HepG2 (cell line): ENCODE measurements around the gene TMEM223. TPM values are rescaled to one million over a fixed set of nuclear protein-coding genes. Genes with fewer than 3 reads are reported as not detected.

Experiments
- CHD2 ChIP-seq: IDR thresholded peaks from 2 replicates; pipeline ENCODE4 v1.6.1; 2011; ENCODE audit warnings: low read depth, low read length, improper control_type of control experiment
- GATA4 ChIP-seq: sonication (generic); IDR thresholded peaks from 2 replicates; pipeline ENCODE4 v1.6.1; 2016; ENCODE audit warnings: antibody characterized with exemption, low read depth, borderline replicate concordance
- HNF4G ChIP-seq, 2 experiments: sonication (generic) in 1 of 2; formaldehyde crosslinking in 1 of 2; IDR thresholded peaks; 2 replicates each; pipeline versions ENCODE4 v1.4.0 to v1.6.1; 2011 to 2020; ENCODE audit warnings: borderline replicate concordance in 2 of 2, low read depth in 2 of 2, mild to moderate bottlenecking in 2 of 2, low read length in 1 of 2, missing genetic modification reagents in 1 of 2, moderate library complexity in 1 of 2
- NCOR1 ChIP-seq: fragments of 200-600 bp; sonication (generic); IDR thresholded peaks from 2 replicates; pipeline ENCODE4 v1.7.0; 2017; ENCODE audit warnings: antibody characterized with exemption, low read length, borderline replicate concordance
- NFE2L2 ChIP-seq: fragments of 150-350 bp; IDR thresholded peaks from 2 replicates; pipeline ENCODE4 v1.6.1; 2014; ENCODE audit warnings: low read length
- NFKBIZ ChIP-seq: IDR thresholded peaks from 2 replicates; pipeline ENCODE4 v1.6.1; 2018; ENCODE audit warnings: missing genetic modification reagents, missing compliant biosample characterization
- PTBP1 ChIP-seq: fragments of 200-400 bp; formaldehyde crosslinking; IDR thresholded peaks from 2 replicates; pipeline ENCODE4 v1.6.1; 2018; ENCODE audit warnings: low read length, low read depth; ENCODE audit not compliant: poor library complexity, severe bottlenecking
- RAD51 ChIP-seq: fragments of 450-650 bp; IDR thresholded peaks from 2 replicates; pipeline ENCODE4 v1.6.1; 2016; ENCODE audit warnings: borderline replicate concordance
- SNAPC2 ChIP-seq: sonication (generic); formaldehyde crosslinking; IDR thresholded peaks from 2 replicates; pipeline ENCODE4 v1.8.1; 2022; ENCODE audit warnings: mild to moderate bottlenecking, missing genetic modification reagents
- SOX13 ChIP-seq, 3 experiments: fragments of 450-650 bp in 1 of 3; sonication (generic) in 1 of 3; formaldehyde crosslinking in 1 of 3; IDR thresholded peaks in 2 of 3; conservative IDR thresholded peaks in 1 of 3; 2 replicates each; pipeline versions ENCODE4 v1.5.0 to v1.6.1; 2016 to 2020; ENCODE audit warnings: antibody characterized with exemption in 1 of 3, mild to moderate bottlenecking in 1 of 3, missing compliant biosample characterization in 1 of 3, missing genetic modification reagents in 1 of 3, moderate library complexity in 1 of 3
- STAG1 ChIP-seq: sonication (generic); formaldehyde crosslinking; IDR thresholded peaks from 2 replicates; pipeline ENCODE4 v1.4.0; 2020; ENCODE audit warnings: missing genetic modification reagents
- U2AF1 ChIP-seq: fragments of 200-400 bp; formaldehyde crosslinking; optimal IDR thresholded peaks from 2 replicates; pipeline ENCODE3; 2017; ENCODE audit warnings: mild to moderate bottlenecking, low read depth, low read length
- U2AF2 ChIP-seq: fragments of 200-400 bp; formaldehyde crosslinking; IDR thresholded peaks from 2 replicates; pipeline ENCODE4 v1.6.1; 2017; ENCODE audit warnings: low read depth, mild to moderate bottlenecking, low read length
- ZFX ChIP-seq: sonication (generic); formaldehyde crosslinking; IDR thresholded peaks from 2 replicates; pipeline ENCODE4 v1.4.0; 2020; ENCODE audit warnings: mild to moderate bottlenecking, low read depth, missing genetic modification reagents, moderate library complexity
- ZNF33B ChIP-seq: sonication (generic); formaldehyde crosslinking; IDR thresholded peaks from 2 replicates; pipeline ENCODE4 v1.5.1; 2020; ENCODE audit warnings: mild to moderate bottlenecking, missing genetic modification reagents
- ZNF430 ChIP-seq: sonication (generic); formaldehyde crosslinking; IDR thresholded peaks from 2 replicates; pipeline ENCODE4 v1.9.0; 2021; ENCODE audit warnings: mild to moderate bottlenecking, missing genetic modification reagents
- ZNF44 ChIP-seq: sonication (generic); formaldehyde crosslinking; IDR thresholded peaks from 2 replicates; pipeline ENCODE4 v1.5.1; 2020; ENCODE audit warnings: mild to moderate bottlenecking, missing genetic modification reagents
- ZNF558 ChIP-seq: sonication (generic); formaldehyde crosslinking; IDR thresholded peaks from 2 replicates; pipeline ENCODE4 v1.9.0; 2022; ENCODE audit warnings: mild to moderate bottlenecking, missing genetic modification reagents, borderline replicate concordance
- ZNF572 ChIP-seq: sonication (generic); formaldehyde crosslinking; IDR thresholded peaks from 2 replicates; pipeline ENCODE4 v1.5.1; 2020; ENCODE audit warnings: mild to moderate bottlenecking, missing genetic modification reagents
- ZNF614 ChIP-seq: IDR thresholded peaks from 2 replicates; pipeline ENCODE4 v1.6.1; 2018; ENCODE audit warnings: missing biosample characterization, missing genetic modification reagents, inconsistent platforms, borderline replicate concordance
- ZNF878 ChIP-seq: sonication (generic); formaldehyde crosslinking; IDR thresholded peaks from 2 replicates; pipeline ENCODE4 v1.8.1; 2023; ENCODE audit warnings: mild to moderate bottlenecking, missing genetic modification reagents, moderate library complexity
- polyA plus RNA-seq, 8 experiments: library from polyadenylated mRNA; depleted of rRNA in 3 of 8; stranded (reverse) in 7 of 8; unstranded in 1 of 8; fragments of >200 nt; fragmentation: Illumina TruSeq in 4 of 8; extraction: Trizol in 4 of 8; gene quantifications; 2 replicates each; pipeline versions ENCODE4 v1.2.1 to v1.2.3, GENCODE V29; 2011 to 2016; ENCODE audit warnings: low read depth in 4 of 8, missing spikeins in 1 of 8, mixed read lengths in 1 of 8; ENCODE audit not compliant: insufficient read depth in 1 of 8
- total RNA-seq, 5 experiments: library from RNA; depleted of rRNA; stranded (reverse); fragments of >200 nt; fragmentation: Illumina TruSeq; extraction: Trizol; gene quantifications; 2 replicates each; pipeline ENCODE4 v1.2.3, GENCODE V29; 2016; ENCODE audit warnings: low read depth in 1 of 5
- TF ChIP-seq, protein P1 (sequence below): sonication (generic); formaldehyde crosslinking; IDR thresholded peaks from 2 replicates; pipeline ENCODE4 v1.5.1; 2020; ENCODE audit warnings: mild to moderate bottlenecking, missing genetic modification reagents, borderline replicate concordance
- TF ChIP-seq, protein P2 (sequence below): sonication (generic); formaldehyde crosslinking; IDR thresholded peaks from 2 replicates; pipeline ENCODE4 v1.4.0; 2020; ENCODE audit warnings: mild to moderate bottlenecking, missing genetic modification reagents

TMEM223 gene
- total and polyA plus RNA-seq, 2 of the 13 experiments (the other 11 are each of a cell fraction or from before 2014, with no cell fraction given): 19.5 to 24.9 TPM

DNA sequence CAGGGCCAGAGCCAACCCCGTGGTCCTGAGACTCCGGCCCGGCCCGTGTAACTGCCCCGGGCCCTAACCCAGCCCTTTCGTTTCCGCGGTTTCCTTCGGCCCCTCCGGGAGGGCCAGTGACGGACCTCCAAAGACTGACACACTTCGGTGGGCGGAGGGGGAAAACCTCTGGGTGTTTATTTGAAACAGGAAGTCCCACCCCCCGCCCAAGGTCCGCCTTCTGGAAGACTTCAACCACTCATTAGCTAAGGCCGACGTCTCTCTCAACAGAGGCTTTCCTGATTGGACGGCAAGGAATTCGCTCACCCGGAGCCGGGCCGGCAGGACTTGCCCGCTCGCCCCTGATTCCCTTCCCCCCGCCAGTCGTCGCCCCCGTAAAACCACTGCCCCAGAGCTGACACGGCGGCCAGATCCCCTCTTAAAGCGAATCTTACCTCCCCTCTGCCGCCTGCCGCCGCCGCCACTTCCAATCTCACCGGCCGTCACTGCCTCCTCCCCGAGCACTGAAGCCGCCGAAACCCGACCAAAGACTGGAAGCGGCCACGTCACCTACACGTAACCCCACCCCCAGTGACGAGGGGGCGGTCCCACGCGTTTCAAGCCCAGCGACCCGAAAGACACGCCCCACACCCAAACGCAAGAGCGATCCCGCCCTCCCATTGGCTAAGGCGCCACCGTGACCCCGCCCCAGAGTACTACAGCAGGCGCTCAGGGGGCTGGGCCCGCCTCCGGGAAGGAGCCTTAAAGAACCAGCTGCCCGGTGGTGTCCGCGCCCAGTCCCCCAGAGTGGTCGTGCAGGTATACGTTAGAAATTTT is 39.9 kb upstream of the TMEM223 start, which contains the start of gene STX5 (continued):
- TF ChIP-seq ZNF44 (peak; percentile 69; the same call in 1 of the 2 replicates), ZNF558 (CRISPR knock-in tag) (peak; percentile 86; the same call in 1 of the 2 replicates), GATA4 (peak; percentile 63; the same call in 1 of the 2 replicates), ZFX (peak; percentile 73; the same call in 1 of the 2 replicates), ZNF430 (peak; percentile 67), ZNF572 (CRISPR knock-in tag) (no peak), NFKBIZ (CRISPR knock-in tag) (0 out of 2 replicates have a peak, but pooled peaks have one; percentile 22), STAG1 (CRISPR knock-in tag) (no peak), ZNF614 (no peak), CHD2 (no peak; the same call in 1 of the 2 replicates), PTBP1 (no peak), ZNF33B (CRISPR knock-in tag) (peak; percentile 50; the same call in 1 of the 2 replicates), ZNF878 (CRISPR knock-in tag) (no peak), RAD51 (no peak), HNF4G (IDR thresholded peaks at IDR 0.05; ENCODE audit: borderline replicate concordance, low read depth, low read length) (no peak), HNF4G (CRISPR knock-in tag; IDR thresholded peaks at IDR 0.05; ENCODE audit: borderline replicate concordance, low read depth) (0 out of 2 replicates have a peak, but pooled peaks have one; percentile 20), SNAPC2 (no peak), U2AF2 (0 out of 2 replicates have a peak, but pooled peaks have one; percentile 33), NCOR1 (peak; percentile 67; the same call in 1 of the 2 replicates), NFE2L2 (no peak), U2AF1 (peak; percentile 79), SOX13 (IDR thresholded peaks at IDR 0.05) (no peak), SOX13 (CRISPR knock-in tag; conservative IDR thresholded peaks at IDR 0.05 in 1 of 2, IDR thresholded peaks at IDR 0.05 in 1 of 2) (0 out of 4 replicates have a peak, but pooled peaks of 1 of the 2 experiments have one; percentile 79)
- TF ChIP-seq, protein P1, sequence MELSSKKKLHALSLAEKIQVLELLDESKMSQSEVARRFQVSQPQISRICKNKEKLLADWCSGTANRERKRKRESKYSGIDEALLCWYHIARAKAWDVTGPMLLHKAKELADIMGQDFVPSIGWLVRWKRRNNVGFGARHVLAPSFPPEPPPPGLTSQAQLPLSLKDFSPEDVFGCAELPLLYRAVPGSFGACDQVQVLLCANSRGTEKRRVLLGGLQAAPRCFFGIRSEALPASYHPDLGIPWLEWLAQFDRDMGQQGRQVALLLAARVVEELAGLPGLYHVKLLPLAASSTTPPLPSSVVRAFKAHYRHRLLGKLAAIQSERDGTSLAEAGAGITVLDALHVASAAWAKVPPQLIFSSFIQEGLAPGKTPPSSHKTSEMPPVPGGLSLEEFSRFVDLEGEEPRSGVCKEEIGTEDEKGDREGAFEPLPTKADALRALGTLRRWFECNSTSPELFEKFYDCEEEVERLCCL (CRISPR knock-in tag): no peak
- TF ChIP-seq, protein P2, sequence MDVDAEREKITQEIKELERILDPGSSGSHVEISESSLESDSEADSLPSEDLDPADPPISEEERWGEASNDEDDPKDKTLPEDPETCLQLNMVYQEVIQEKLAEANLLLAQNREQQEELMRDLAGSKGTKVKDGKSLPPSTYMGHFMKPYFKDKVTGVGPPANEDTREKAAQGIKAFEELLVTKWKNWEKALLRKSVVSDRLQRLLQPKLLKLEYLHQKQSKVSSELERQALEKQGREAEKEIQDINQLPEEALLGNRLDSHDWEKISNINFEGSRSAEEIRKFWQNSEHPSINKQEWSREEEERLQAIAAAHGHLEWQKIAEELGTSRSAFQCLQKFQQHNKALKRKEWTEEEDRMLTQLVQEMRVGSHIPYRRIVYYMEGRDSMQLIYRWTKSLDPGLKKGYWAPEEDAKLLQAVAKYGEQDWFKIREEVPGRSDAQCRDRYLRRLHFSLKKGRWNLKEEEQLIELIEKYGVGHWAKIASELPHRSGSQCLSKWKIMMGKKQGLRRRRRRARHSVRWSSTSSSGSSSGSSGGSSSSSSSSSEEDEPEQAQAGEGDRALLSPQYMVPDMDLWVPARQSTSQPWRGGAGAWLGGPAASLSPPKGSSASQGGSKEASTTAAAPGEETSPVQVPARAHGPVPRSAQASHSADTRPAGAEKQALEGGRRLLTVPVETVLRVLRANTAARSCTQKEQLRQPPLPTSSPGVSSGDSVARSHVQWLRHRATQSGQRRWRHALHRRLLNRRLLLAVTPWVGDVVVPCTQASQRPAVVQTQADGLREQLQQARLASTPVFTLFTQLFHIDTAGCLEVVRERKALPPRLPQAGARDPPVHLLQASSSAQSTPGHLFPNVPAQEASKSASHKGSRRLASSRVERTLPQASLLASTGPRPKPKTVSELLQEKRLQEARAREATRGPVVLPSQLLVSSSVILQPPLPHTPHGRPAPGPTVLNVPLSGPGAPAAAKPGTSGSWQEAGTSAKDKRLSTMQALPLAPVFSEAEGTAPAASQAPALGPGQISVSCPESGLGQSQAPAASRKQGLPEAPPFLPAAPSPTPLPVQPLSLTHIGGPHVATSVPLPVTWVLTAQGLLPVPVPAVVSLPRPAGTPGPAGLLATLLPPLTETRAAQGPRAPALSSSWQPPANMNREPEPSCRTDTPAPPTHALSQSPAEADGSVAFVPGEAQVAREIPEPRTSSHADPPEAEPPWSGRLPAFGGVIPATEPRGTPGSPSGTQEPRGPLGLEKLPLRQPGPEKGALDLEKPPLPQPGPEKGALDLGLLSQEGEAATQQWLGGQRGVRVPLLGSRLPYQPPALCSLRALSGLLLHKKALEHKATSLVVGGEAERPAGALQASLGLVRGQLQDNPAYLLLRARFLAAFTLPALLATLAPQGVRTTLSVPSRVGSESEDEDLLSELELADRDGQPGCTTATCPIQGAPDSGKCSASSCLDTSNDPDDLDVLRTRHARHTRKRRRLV: peak; percentile 82
